ENCODE data around the gene TNS3.

TNS3 gene

GRCh38 chr7:47418601-47419309 is 163.2 kb downstream of the TNS3 start:
- DNase-seq = no peak

DNA sequence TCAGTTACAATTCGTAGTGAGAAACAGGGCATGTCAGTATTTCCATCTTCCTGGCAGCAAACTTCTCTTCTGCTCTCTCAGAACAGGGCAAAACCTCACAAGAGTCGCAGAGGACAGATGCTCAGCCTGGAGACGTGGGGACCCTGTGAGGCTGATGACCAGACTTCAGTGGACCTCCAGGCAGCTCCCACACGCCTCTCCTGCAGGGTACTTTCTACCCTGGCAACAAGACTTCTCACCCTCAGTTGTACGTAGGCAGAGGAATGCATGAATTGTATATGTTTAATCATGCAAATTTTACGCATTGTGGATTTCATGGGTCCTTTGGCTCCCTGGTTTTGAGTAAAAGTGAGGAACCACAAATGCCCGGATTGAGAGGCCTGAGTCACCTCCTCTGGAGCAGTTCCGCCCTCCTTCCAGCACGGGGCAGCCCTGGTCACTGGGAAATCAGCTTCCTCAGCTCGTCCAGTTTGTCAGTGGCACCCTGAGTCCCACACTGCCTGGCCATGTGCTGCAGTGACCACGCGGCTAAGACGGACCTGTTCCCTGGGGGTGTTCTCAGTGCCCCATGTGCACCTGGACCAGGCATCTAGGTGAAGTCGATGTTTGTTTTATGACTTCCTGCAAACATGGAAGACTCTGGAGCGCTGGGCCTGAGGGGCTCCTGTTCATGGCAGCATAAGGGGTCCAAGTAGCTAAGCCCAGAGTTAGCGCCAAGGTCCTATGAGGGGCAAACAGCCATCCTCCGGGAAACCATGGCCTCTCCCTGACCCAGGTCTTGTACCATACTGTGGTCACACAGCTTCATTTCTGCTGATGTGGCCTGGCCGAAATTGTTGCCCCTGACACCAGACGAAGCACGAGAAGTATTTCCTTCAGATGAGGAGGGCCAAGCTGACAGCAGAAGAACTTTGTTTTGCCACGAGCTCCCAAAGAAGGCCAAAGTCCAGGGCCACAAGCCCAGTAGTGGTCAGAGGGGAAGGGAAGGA is 165.1 kb downstream of the TNS3 start:
- DNase-seq = no peak

DNA sequence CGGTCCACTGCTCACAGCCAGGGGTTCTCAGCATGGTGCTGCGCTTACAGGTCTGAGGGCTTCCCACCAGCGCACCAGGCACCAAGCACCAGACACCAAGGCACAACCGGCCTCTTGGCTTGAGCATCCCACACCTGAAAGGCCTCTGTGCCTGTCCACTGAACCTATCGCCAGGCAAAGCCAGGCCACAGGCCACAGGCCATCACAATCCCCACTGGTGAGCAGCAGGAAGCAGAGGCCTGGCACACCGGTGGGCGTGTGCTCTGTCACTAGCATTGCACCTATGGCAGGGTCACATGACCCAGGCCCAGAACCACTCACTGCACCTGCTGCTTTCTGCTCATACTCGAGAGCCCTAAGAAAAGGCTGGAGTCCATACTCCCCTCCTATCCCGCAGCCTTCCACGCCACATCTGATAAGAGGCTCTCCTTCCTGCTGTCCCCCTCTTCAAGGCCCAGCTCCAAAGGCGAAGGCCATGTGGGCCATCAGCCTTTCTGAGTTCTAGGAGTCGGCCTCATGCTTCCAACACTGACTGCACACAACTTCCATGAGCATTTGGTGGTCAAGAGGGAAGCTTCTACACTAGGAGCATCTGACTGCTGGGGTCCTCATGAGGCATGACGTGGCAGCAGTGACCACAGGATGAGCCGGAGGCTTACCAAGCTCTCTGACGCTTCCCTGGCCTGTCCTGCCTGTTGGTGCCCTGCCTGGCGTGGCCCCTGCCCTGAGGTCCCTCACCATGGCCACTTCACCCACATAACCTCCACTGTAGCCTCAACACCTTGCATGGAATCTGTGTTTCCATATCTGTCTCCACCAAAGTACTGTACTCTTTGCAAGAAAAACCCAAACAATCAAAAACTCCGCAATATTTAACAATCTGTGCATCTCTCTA is 166.3 kb downstream of the TNS3 start:
- no peak for DNase-seq

GRCh38 chr7:47414342-47415317 is 167.3 kb downstream of the TNS3 start:
- no peak for DNase-seq

- DNase-seq = no peak
These were observed 168.2 kb downstream of the TNS3 start for GRCh38 chr7:47413526-47414341.

DNA sequence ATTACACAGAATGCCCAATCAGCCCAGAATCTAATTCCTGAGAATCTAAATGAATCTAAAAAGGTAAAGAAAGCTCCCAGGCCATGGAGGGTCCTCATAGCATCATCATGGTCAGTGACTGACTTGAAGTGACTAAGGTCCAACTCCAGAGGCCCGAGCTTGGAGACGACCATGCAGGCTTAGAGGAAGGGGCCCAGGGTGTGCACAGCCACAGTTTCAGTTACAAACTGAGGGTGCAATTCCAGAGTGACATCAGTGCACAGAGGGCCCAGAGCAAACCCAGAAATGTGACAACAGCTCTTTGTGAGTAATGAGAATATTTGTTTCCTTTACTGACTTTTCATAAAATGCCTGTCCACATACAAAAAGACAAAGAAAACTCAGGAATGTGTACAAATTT is 170.0 kb downstream of the TNS3 start:
- DNase-seq = no peak

- DNase-seq = no peak
These were observed 170.5 kb downstream of the TNS3 start for GRCh38 chr7:47411281-47411869.

GRCh38 chr7:47408675-47409074 is 173.2 kb downstream of the TNS3 start:
- DNase-seq = no peak

DNA sequence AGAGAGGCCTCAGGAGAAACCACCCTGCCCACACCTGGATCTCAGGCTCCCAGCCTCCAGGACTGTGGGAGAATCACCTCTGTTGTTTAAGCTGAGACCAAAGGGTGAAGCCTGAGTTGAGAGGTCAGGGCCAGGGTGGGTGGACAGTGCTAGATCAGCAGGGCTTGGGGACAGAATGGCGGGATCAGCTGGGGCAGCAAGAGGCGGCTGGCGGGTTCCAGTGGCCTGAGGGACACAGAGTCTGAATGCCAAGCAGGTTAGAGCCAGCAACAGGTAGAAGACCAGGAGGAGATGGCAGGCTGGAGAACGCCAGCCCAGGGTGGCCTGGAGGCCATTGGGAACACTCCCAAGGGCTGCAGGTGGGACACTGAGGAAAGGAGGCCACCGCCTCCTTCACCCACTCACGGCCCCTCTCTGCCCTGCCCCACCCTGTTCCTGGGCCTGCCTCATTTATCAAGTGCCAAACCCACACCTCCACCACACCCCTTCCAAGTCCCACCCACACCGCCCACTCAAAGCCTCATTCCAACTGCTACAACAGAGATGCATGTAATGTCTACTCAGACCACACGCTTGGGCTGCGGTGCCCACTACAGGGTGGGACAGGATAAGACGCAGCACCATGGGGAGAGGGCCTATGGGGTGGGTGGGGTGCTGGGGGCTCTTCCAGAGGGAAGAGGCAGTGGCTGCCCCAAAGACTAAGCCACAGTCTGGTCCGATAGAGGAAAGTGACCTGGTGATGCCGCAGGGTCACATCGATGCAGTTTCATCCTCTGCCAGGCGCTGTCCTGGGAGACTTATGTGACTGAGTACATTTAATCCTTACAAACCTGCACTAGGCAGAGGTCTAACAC is 173.9 kb downstream of the TNS3 start:
- DNase-seq = no peak

DNA sequence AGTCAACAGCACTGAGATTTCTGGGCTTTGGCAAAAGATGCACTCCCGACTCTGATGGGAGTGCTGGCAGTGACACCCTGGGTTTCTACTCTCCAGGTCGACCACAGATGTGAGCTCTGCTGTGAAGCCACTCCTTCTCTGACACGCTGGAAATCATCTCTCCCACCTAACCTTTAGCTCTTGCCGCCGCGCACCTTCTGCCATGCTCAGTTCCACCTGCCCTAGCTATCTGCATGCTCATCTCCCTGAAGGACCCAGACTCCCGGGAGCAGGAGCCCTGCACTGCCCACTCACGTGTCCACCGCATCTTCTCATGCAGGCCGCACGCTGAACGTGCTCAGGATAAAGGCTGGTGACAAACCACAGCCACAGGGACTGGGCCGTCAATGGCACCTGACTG is 174.8 kb downstream of the TNS3 start:
- DNase-seq = no peak

GRCh38 chr7:47406801-47407129 is 175.1 kb downstream of the TNS3 start:
- peak; percentile 57 for DNase-seq

DNA sequence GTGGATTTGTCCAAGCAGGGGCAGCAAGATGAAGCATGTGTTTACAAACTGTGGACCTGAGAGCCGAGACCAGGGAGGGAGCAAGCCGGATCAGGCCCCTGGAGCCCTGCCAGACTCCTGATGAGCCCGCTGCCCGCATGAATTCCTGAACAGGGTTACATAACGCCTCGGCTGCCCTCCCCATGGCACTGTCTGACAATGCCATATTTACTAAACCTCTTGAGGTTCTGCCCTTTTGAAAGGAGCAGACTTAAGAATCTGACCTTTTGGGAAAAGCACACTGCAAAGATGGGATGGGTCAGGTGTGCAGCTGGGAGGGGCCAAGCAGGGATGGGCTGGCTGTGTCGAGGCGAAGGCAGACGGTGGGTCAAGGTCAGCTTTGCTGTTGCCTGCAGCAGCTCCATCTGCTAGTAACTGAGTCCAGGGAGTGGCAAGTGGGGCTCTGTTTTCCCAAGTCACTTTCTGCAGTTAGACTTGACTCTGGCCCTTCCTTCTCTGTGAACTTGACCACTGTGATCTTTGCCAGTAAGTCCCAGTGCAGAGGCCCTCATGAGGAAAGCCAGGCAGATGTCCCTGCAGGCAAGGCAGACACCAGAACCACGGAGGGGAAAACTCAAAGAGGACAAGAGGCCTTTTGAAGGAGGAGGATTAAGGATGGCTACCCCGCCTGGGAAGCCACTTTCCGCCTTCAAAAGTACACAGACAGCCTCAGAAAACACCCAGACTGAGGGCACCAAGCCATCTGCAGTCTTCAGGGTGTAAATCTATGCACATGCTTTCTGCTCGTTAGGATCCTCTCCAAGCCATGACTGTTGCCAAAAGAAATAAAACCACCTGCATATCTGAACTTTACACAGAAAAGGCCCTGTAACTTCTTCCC is 175.8 kb downstream of the TNS3 start:
- peak; percentile 57 for DNase-seq

DNA sequence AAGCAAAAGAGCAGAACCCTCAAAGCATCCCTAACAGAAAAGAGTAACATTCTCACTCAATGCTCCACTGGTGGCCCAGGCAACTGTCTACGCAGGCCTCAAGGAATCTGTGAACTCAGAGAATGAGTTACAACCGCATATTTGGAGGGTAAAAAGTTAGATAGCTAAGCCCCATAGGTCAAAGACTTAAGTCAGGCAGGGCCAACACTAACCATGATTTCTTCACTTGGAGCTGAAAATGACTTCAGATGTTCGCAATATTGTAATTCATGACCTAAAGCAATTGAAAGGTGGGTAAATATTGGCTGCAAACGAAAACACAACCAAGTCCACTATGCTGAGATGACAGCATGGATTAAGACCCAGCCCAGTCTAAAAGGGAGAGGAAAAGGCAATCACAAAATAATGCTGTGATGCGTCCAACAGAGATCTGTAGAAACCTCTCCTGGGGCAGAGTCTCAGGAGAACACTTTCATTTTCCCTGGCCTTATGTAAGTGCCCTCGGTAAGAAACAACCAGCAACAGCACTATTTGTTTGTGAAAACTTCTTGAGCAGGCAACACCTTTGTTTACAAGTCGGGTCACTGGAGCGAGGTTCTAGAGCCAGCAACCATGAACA is 176.5 kb downstream of the TNS3 start:
- no peak for DNase-seq

GRCh38 chr7:47404010-47404409 is 177.9 kb downstream of the TNS3 start:
- no peak for DNase-seq

DNA sequence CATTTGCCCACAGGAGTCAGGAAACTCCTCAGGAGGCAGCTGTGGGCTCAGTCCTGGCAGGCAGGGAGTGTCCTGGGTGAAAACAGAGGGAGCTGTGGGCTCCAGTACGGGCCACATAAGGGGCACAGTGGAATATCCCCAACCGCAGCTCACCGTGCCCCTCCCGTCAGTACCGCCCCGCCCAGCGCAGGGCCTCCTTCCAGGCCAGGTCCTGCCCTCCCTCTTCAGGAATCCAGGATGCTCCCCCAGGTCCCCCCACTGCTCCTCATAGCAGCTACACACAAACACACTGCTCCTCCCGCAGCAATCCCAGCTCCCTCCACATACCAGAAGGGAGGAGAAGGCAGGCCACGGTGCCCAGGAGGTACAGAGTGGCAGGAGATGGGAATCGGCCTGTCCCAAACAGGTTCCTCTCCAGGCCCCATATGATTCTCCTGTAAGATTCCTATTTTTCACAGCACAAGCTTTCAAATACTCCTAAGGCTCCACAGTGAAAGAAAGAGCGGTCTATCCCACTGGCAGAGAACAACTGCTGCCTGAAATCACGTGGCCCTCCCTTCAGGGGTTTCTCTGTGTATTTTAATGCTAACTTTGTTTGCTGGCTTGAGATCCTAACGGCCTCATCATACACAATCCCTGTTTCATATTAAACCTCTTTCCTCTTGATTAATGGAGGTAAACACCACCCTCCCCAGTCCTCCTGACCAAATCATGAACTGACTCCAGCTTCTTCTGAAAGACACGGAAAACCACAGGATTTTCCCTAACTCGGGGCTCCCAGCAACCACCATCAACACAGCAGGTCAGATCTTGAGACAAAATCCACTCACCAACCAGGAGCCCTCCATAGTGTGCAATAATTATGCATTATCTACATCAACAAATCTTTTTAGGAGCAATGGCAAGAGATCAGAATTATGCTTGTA is 178.7 kb downstream of the TNS3 start:
- no peak for DNase-seq

DNA sequence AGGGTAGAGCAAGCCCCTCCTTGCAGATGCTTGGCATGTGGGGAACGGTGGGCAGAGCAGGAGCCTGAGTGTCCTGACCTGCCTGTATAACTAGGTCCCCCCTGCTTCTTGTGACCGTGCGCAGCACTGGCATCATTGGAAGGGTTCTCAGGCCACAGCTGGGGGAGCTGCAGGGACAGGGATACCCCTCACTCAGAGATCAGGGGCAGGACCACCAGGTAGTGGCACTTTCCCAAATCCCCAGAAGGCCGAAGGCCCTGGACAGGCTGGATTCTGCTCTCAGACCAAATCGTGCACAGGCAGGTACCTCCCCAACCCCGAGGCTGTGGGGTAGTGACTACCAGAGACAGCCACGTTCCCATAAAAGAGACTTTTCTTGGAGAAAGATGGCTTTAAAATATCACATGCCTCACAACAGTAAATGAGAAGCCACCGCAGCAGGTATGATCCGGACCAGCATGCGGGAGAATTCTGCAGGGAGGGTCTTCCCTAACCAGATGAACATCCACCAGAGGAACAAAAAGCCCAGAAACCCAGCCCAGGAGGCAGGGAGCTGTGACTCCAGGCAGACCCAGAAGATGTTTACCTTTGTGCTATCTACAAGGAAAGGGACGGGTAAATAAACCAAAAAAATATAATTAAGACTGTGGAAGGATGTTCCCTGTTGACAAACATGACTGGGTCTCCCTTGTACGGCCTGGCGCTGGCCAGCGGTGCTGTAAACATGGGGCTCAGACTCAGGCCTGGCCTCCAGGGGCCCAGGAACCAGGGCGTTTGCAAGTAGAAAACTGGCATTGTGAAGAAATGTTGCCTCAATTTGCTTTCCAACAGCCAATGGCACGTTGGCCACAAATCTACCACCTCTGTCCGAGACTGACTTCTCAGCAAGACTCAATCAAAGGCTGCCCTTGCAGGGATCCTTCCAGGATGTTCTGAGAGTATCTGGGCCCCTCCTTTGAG is 180.0 kb downstream of the TNS3 start:
- DNase-seq = no peak

Measured in NCI-H1092 treated with DMSO at 0.1 percent for 48 hours (cell line).